ENCODE results near the gene SMIM41. TPM values are rescaled to one million over a fixed set of nuclear protein-coding genes. Genes with fewer than 3 reads are reported as not detected.

SMIM41 gene
- polyA plus RNA-seq, 1 donor from 2014 or later: not detected

GRCh38 chr12:52049286-52049685 is 30.2 kb upstream of the SMIM41 start:
- Histone ChIP-seq H3K9ac (ENCODE audit: low read length) (no peak overlapping the region), H3K9me2 (ENCODE audit: insufficient read depth, low read length) (no peaks in the 10 kb centered on the region), H3K79me2 (replicated peaks; ENCODE audit: insufficient read depth, low read length) (no peaks in the 10 kb centered on the region), H4K20me1 (ENCODE audit: insufficient read depth) (no peaks in the 10 kb centered on the region), H3K4me2 (ENCODE audit: low read length) (no peak overlapping the region), H3F3A (ENCODE audit: insufficient read depth, low read length, poor library complexity, severe bottlenecking) (no peaks in the 10 kb centered on the region), H3K36me3 (ENCODE audit: insufficient read depth, low read length) (no peaks in the 10 kb centered on the region), H3K9me3 (ENCODE audit: low read length) (no peaks in the 10 kb centered on the region), H3K27ac (ENCODE audit: low read length) (no peak overlapping the region), H3K27me3 (ENCODE audit: insufficient read depth, low read depth, low read length) (no peaks in the 10 kb centered on the region), H2AFZ (ENCODE audit: low read depth, low read length) (no peak overlapping the region), H3K4me3 (ENCODE audit: low read length) (no peak overlapping the region)
- TF ChIP-seq REST (IDR thresholded peaks at IDR 0.05; ENCODE audit: borderline replicate concordance) (no peak), EP300 (conservative IDR thresholded peaks at IDR 0.05; ENCODE audit: poor library complexity, severe bottlenecking) (no peak), CTCF (IDR thresholded peaks at IDR 0.05; ENCODE audit: poor library complexity, severe bottlenecking) (no peak), EZH2 (IDR thresholded peaks at IDR 0.05; ENCODE audit: borderline replicate concordance, insufficient read depth, low read length, poor library complexity, severe bottlenecking) (no peak), RAD21 (conservative IDR thresholded peaks at IDR 0.05) (no peak), SMC3 (conservative IDR thresholded peaks at IDR 0.05; ENCODE audit: poor library complexity) (no peak), MXI1 (conservative IDR thresholded peaks at IDR 0.05; ENCODE audit: poor library complexity, severe bottlenecking) (no peak), TAF1 (IDR thresholded peaks at IDR 0.05; ENCODE audit: low read depth) (no peak), POLR2AphosphoS5 (IDR thresholded peaks at IDR 0.05) (no peak)

GRCh38 chr12:52049688-52050087 is 29.8 kb upstream of the SMIM41 start:
- TF ChIP-seq RAD21 (conservative IDR thresholded peaks at IDR 0.05): no peak
- TF ChIP-seq CTCF (IDR thresholded peaks at IDR 0.05; ENCODE audit: poor library complexity, severe bottlenecking): no peak
- TF ChIP-seq TAF1 (IDR thresholded peaks at IDR 0.05; ENCODE audit: low read depth): no peak
- no peak for TF ChIP-seq POLR2AphosphoS5 (IDR thresholded peaks at IDR 0.05)
- no peak for TF ChIP-seq EP300 (conservative IDR thresholded peaks at IDR 0.05; ENCODE audit: poor library complexity, severe bottlenecking)
- TF ChIP-seq MXI1 (conservative IDR thresholded peaks at IDR 0.05; ENCODE audit: poor library complexity, severe bottlenecking): no peak
- no peak for TF ChIP-seq SMC3 (conservative IDR thresholded peaks at IDR 0.05; ENCODE audit: poor library complexity)
- TF ChIP-seq REST (IDR thresholded peaks at IDR 0.05; ENCODE audit: borderline replicate concordance): no peak
- TF ChIP-seq EZH2 (IDR thresholded peaks at IDR 0.05; ENCODE audit: borderline replicate concordance, insufficient read depth, low read length, poor library complexity, severe bottlenecking): no peak
- H3K27me3 ChIP-seq (ENCODE audit: insufficient read depth, low read depth, low read length): no peaks in the 10 kb centered on the region
- H3K9me2 ChIP-seq (ENCODE audit: insufficient read depth, low read length): no peaks in the 10 kb centered on the region
- no peaks in the 10 kb centered on the region for H3K79me2 ChIP-seq (replicated peaks; ENCODE audit: insufficient read depth, low read length)
- H4K20me1 ChIP-seq (ENCODE audit: insufficient read depth): no peaks in the 10 kb centered on the region
- H3K36me3 ChIP-seq (ENCODE audit: insufficient read depth, low read length): no peaks in the 10 kb centered on the region
- H3K27ac ChIP-seq (ENCODE audit: low read length): no peak overlapping the region
- H2AFZ ChIP-seq (ENCODE audit: low read depth, low read length): no peak overlapping the region
- no peak overlapping the region for H3K4me2 ChIP-seq (ENCODE audit: low read length)
- peak overlapping the region; percentile 90 for H3K9ac ChIP-seq (ENCODE audit: low read length)
- no peaks in the 10 kb centered on the region for H3K9me3 ChIP-seq (ENCODE audit: low read length)
- H3K4me3 ChIP-seq (ENCODE audit: low read length): peak overlapping the region; percentile 88
- H3F3A ChIP-seq (ENCODE audit: insufficient read depth, low read length, poor library complexity, severe bottlenecking): no peaks in the 10 kb centered on the region
